ENCODE measurements around the gene SPPL2A.
"Not testable (repeated sequence)": the region's sequence is repeated elsewhere in the genome, so short reads cannot be mapped to it uniquely, and the experiment has no call there.

Gene SPPL2A

GRCh38 chr15:50773389-50773788, 7.9 kb upstream of the SPPL2A start:
- no peak for DNase-seq

DNA sequence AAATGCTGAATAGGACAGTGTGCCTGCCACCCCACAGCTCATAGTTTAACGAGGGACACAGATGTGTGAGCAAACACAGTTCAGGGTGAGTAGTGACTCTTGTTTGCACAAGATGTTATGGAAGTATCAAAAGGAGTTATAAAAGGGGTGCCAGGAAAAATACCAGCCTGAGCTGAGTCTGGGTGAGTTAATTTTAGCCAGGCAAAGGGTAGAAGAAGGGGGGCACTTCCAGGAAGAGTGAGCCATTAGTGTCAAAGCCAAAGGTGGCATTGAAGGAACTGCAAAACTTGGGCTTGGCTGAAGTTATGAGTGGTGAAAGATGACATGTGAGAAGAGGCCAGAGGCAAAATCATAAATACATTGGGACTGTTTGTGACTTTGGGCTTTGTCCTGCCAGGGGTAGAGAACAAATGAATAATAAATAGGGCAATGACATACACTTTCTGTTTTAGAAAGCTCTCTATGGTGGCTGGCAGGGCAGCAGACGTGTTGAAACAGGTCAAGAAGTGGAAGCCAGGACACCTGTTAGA, 1.9 kb upstream of the SPPL2A start:
- DNase-seq = no peak

DNA sequence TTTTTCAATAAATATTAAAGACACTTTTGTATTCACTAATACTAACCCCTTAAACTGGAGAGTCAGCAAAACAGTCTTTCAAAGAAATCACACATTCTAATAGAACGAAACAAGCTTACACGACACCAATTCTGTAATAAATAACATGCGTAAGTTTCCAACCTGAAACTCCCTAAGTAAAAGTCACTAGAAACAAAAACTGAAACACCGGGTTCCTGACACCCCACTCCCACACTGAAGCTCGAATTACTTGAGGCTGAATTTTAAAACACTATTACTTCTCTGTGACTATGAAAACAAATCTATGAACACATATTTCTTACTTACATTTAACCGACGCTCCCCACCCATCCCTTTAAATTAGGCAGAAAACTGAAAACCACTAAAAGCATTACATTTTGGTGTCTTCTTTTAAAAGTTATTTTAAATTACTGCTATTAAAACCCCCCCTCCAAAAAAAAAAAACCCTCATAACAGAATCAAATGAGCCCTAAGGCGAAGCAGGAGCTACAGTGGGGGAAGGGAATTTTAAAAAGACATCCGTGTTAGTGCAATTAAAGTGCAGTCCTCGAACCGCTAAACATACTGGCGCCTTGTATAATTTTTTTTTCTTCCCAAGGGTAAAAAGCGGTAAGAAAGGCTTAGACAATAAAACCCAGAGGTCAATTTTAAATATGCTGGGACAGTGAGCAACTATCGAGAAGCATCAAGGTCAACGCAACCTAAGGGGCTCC, 878 bp downstream of the SPPL2A start:
- peak in 1 of 58 donors; percentile 31 for DNase-seq

GRCh38 chr15:50758712-50759205, 6.7 kb downstream of the SPPL2A start:
- no peak for DNase-seq

DNA sequence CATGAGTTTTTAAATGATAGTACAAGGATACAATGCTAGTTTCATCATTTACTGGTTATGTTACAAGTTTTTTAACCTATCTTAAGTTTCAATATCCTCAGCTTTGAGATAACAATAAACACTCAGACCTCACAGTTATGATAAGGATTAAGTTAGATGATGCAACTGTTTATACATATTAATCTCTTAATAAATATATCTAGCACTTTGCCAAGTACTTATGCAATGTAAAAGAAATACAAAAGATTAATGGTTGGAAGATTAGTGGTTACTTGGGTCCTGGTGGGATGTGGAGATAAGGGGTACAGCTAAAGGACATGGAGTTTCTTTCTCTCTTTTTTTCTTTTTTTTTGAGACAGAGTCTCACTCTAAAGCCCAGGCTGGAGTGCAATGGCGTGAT, 12.0 kb downstream of the SPPL2A start:
- no peak for DNase-seq

DNA sequence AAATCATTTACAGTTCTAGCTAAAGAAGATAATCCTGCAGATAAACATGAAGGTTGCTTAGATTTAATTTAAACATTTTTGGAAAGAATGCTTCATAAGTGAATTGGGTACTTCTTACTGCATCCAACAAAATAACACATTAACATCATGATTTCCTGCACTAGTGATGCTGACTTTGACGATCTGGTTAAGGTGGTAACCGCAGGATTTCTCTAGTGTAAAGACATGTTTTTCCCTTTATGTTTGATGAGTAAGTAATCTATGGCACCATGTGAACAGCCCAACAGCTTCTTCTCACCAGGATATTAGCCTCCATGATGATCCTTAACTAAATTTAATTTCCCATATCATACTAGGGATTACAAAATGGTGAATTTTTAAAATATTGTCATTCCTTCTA, 14.1 kb downstream of the SPPL2A start:
- no peak for DNase-seq

DNA sequence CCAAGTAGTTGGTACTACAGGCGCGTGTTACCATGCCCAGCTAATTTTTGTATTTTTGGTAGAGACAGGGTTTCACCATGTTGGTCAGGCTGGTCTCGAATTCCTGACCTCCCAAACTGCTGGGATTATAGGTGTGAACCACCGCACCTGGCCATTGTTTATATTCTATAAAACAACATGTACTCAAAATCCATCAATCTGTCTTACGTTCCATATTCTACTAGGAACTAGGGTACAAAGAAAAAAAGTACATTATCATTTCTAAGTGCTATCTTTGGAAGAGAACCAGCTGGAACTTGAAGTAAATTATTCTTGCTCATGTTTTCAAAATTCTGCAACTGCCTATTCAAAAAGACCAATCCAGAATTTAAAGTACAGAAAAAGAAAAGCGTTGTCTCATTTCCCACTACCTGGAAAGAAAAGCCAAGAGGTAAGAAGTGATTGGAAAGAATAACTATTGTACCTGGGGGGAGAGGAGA, 15.2 kb downstream of the SPPL2A start:
- no peak for DNase-seq

DNA sequence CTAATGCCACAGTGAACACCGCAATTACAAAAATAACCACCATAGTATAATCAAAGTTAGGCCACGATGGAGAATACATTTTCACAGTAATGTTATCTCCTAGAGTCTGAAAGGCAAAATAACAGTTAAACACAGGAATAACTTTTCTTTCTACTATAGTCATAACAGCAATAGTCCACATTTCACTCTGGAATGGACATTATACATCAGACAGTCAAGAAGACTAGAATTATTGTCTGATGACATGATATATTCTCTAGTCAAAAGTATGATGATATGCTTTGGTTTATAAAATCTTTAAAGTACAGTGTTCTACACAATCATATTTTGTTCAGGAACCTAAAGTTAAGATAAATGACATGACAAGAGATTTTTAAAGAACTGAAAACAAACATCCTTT, 18.0 kb downstream of the SPPL2A start:
- DNase-seq = no peak

- no peak for DNase-seq
Observed at GRCh38 chr15:50744601-50745000, 20.9 kb downstream of the SPPL2A start.

GRCh38 chr15:50740955-50741354, 24.6 kb downstream of the SPPL2A start:
- no peak for DNase-seq

DNA sequence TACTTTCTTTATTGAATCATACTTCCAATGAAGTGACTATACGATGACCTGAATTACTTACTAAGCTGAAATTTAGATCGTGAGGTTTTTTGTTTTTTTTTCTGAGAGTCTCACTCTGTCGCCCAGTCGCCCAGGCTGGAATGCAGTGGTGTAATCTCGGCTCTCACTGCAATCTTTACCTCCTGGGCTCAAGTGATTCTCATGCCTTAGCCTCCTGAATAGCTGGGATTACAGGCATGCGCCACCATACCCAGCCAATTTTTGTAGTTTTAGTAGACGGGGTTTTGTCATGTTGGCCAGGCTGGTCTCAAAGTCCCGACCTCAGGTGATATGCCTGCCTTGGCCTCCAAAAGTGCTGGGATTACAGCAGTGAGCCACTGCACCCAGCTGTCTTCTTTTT, 28.7 kb downstream of the SPPL2A start:
- no peak for DNase-seq

- peak in 1 of 58 donors; percentile 1 for DNase-seq
Observed at GRCh38 chr15:50735156-50735555, 30.4 kb downstream of the SPPL2A start.

GRCh38 chr15:50726315-50726714, 39.2 kb downstream of the SPPL2A start:
- DNase-seq = no peak

GRCh38 chr15:50718700-50719125, 46.8 kb downstream of the SPPL2A start:
- DNase-seq = no peak

- no peak for DNase-seq
Observed at GRCh38 chr15:50712018-50712417, 53.5 kb downstream of the SPPL2A start.

DNA sequence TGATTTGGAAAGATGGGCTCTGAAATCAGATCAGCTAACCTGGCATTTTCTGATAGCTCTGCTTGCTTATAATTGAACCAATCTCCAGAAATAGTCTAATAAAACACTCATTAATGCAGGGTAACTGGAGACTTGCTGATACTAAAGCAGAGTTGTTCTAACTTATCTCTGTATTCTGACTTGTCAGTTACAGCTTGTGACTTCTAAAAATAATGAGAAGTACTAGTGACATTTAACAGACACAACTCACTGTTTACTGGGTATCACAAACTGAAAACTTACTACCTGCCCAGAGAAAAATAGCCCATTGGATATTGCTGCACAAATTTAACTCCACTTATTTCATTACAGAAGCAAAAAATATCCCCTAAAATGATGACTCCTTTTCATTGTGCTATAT, 54.9 kb downstream of the SPPL2A start:
- DNase-seq = no peak

DNA sequence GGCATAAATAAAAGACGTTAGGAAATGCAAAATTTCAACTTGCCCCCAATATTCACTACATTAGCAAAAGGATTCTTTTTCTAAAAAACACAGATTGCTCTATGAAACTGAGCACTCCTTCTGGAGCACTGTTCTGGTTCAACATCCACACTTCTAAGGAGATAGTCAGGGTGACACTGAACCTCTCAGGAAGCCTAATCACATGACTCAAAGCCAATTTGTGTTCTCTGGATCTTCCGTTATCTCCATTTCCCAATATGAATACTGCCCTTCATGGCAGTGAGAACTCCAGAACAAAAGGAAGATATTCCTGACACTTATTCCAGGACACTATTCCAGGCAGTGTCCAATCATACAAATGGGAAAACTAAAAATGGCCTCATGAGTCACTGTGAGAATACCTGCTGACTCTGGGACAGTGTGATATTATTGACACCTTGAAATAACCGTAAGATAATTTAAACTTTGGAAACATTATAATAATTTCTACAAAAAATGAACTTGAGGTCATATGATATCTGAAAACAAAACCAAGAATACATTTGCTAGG, 57.6 kb downstream of the SPPL2A start:
- no peak for DNase-seq

- DNase-seq = no peak
Observed at GRCh38 chr15:50702762-50703334, 62.7 kb downstream of the SPPL2A start.

DNA sequence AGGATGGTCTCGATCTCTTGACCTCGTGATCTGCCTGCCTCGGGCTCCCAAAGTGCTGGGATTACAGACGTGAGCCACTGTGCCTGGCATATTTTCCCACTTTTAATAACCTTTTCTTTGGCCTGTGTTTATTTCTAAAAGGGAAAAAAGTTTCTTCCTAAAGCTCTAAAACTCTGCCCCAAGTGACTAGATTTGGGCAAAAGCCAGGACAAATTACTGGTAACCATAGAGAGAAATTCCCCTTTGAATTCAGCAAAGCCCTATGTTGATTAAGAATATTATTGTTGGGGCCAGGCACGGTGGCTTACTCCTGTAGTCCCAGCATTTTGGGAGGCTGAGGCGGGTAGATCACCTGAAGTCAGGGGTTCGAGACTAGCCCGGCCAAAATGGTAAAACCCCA, 67.4 kb downstream of the SPPL2A start:
- no peak for DNase-seq

DNA sequence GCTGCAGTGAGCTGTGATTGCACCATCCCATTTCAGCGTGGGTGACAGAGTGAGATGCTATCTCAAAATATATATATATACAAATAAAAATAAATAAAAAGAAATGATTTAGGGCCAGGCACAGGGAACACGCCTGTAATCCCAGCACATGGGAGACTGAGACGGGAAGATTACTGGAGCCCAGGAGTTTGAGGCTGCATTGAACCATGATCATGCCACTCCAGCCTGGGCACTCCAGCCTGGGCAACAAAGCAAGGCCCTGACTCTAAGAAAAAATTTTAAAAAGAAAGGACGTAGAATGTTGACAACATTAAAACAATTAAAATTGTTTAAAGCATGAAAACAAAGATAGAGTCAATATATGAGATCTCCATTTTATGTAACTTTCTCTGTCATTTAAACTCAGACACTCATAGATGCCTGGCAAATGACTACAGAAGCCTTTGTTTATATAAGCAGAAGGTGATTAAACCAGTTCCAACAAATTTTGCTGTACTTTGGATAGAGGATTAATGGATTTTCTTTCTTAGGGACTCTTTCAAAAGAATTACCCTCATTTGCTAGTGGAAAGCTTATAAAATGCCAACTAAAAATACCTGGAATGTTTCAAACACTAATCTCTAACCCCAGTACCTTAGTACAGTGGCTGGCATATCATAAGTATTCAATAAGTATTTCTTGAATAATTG, 68.3 kb downstream of the SPPL2A start:
- DNase-seq = no peak

DNA sequence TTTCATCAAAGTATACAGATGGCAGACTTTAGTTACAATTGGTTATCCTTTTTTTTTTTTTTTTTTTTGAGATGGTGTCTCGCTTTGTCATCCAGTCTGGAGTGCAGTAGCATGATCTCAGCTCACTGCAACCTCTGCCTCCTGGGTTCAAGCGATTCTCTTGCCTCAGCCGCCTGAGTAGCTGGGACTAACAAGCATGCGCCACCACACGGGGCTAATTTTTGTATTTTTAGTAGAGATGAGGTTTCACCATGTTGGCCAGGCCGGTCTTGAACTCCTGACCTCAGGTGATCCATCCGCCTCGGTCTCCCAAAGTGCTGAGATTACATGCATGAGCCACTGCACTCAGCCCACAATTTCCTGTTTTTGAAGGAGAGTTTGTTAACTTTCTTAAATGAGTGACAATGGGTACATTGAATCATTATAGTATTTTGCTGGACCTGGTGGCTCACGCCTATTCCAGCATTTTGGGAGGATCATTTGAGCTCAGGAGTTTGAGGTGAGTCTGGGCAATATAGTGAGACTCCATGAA, 70.8 kb downstream of the SPPL2A start:
- not testable (repeated sequence) for DNase-seq
